Gastrocnemius medialis (tissue), 4 donors: ENCODE results near the gene DHDH.

Experiments used
- POLR2A ChIP-seq, 2 donors: fragments of 450-650 bp; IDR thresholded peaks; one replicate each; pipeline ENCODE4 v1.6.1; 2017; ENCODE audit warnings: antibody characterized with exemption in 2 of 2, mild to moderate bottlenecking in 2 of 2, moderate library complexity in 2 of 2
- TF ChIP-seq, protein P1 (sequence below), 5 experiments: fragments of 450-650 bp in 3 of 5; fragments of 200-600 bp in 2 of 5; sonication (generic) in 2 of 5; IDR thresholded peaks in 4 of 5; conservative IDR thresholded peaks in 1 of 5; 1 replicate in 4 of 5; 2 replicates in 1 of 5; pipeline ENCODE4 v1.5.1; 2016 to 2019; ENCODE audit warnings: antibody characterized with exemption in 5 of 5, mild to moderate bottlenecking in 3 of 5, moderate library complexity in 3 of 5

DNA sequence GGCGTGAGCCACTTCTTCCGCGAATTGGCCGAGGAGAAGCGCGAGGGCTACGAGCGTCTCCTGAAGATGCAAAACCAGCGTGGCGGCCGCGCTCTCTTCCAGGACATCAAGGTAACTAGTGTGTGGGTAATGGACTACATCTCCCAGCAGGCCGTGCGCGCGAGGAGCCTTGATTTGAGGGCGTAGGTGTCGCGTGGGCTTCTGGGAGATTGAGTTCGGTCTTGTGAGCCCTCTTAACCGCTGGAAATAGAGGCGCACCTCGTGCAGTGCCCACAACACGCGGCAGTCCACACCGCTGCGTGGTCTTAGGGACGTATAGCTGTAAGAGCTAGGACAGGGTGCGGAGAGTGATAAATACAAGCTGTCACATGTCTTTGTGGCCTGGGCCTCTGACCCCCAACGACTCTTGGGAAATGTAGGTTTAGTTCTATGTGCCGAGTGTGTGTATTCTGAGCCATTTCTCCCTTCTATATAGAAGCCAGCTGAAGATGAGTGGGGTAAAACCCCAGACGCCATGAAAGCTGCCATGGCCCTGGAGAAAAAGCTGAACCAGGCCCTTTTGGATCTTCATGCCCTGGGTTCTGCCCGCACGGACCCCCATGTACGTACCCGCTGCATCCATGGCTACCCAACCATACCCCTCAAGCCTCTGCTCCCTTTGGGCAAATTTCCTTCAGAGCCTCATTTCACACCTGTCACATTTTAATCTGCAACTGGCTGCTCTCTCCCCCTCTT, 32.5 kb downstream of the DHDH start:
- TF ChIP-seq POLR2A (IDR thresholded peaks at IDR 0.05) = no peak
- TF ChIP-seq, protein P1, sequence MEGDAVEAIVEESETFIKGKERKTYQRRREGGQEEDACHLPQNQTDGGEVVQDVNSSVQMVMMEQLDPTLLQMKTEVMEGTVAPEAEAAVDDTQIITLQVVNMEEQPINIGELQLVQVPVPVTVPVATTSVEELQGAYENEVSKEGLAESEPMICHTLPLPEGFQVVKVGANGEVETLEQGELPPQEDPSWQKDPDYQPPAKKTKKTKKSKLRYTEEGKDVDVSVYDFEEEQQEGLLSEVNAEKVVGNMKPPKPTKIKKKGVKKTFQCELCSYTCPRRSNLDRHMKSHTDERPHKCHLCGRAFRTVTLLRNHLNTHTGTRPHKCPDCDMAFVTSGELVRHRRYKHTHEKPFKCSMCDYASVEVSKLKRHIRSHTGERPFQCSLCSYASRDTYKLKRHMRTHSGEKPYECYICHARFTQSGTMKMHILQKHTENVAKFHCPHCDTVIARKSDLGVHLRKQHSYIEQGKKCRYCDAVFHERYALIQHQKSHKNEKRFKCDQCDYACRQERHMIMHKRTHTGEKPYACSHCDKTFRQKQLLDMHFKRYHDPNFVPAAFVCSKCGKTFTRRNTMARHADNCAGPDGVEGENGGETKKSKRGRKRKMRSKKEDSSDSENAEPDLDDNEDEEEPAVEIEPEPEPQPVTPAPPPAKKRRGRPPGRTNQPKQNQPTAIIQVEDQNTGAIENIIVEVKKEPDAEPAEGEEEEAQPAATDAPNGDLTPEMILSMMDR (IDR thresholded peaks at IDR 0.05 in 4 of 5, conservative IDR thresholded peaks at IDR 0.05 in 1 of 5) = no peak
